ENCODE data around the gene SZT2.
A peak's percentile ranks its signal among the peaks of the same experiment; 100 is the strongest.
"Not testable (repeated sequence)": the region's sequence is repeated elsewhere in the genome, so short reads cannot be mapped to it uniquely, and the experiment has no call there.

Gene SZT2

GRCh38 chr1:43413426-43413825 is 23.7 kb downstream of the SZT2 start:
- H3K36me3 ChIP-seq (ENCODE audit: control insufficient read depth in 4 of 4, insufficient read depth in 4 of 4, low read length in 3 of 4) = peaks cover 23 to 51% (median 33%) of the 10 kb centered on the region in 4 experiments
- H3K27ac ChIP-seq (ENCODE audit: insufficient read depth in 1 of 2, low read depth in 1 of 2, low read length in 2 of 2, poor library complexity in 1 of 2, severe bottlenecking in 2 of 2); POLR2A ChIA-PET; H3K4me3 ChIP-seq (ENCODE audit: control insufficient read depth in 1 of 7, extremely low read depth in 1 of 7, insufficient read depth in 4 of 7, low read depth in 2 of 7, low read length in 6 of 7); H3K4me1 ChIP-seq (ENCODE audit: control extremely low read depth in 1 of 4, control insufficient read depth in 4 of 4, insufficient read depth in 4 of 4, low read length in 3 of 4); DNase-seq; H3K27me3 ChIP-seq (replicated peaks in 2 of 5; ENCODE audit: control insufficient read depth in 4 of 5, insufficient read depth in 5 of 5, low read length in 4 of 5); H3K9me3 ChIP-seq (ENCODE audit: control extremely low read depth in 1 of 5, control insufficient read depth in 4 of 5, insufficient read depth in 2 of 5, low read depth in 1 of 5, low read length in 4 of 5): not testable (repeated sequence)
- CTCF ChIA-PET = interaction anchor here (1.1 to 5.4 kb wide), 9 partner anchors 13 to 340 kb away, joined by 3 to 39 read pairs (median 6); no protein-coding TSS in a partner anchor
- 100% methylated on average over 1 of the region's 1 CpG for WGBS (ENCODE audit: insufficient coverage)

- Histone ChIP-seq H3K36me3 (ENCODE audit: control insufficient read depth in 4 of 4, insufficient read depth in 4 of 4, low read length in 3 of 4) (peaks cover 24 to 54% (median 34%) of the 10 kb centered on the region in 4 experiments), H3K27me3 (replicated peaks in 2 of 5; ENCODE audit: control insufficient read depth in 4 of 5, insufficient read depth in 5 of 5, low read length in 4 of 5) (no peaks in the 10 kb centered on the region), H3K4me1 (ENCODE audit: control extremely low read depth in 1 of 4, control insufficient read depth in 4 of 4, insufficient read depth in 4 of 4, low read length in 3 of 4) (no peaks in the 10 kb centered on the region), H3K9me3 (ENCODE audit: control extremely low read depth in 1 of 5, control insufficient read depth in 4 of 5, insufficient read depth in 2 of 5, low read depth in 1 of 5, low read length in 4 of 5) (no peaks in the 10 kb centered on the region), H3K27ac (ENCODE audit: insufficient read depth in 1 of 2, low read depth in 1 of 2, low read length in 2 of 2, poor library complexity in 1 of 2, severe bottlenecking in 2 of 2) (no peak overlapping the region), H3K4me3 (ENCODE audit: control insufficient read depth in 1 of 7, extremely low read depth in 1 of 7, insufficient read depth in 4 of 7, low read depth in 2 of 7, low read length in 6 of 7) (no peak overlapping the region)
- 76% methylated on average over 4 of the region's 5 CpGs for WGBS (ENCODE audit: insufficient coverage)
- ChIA-PET POLR2A (no interaction called here), CTCF (interaction anchor here (0.6 to 5.4 kb wide), 28 partner anchors 9 to 636 kb away, joined by 3 to 39 read pairs (median 4); partner anchors contain the start of genes CDC20, ELOVL1, KDM4A and MED8)
- peak; percentile 82 to 91 (median 87) for DNase-seq
Measured at GRCh38 chr1:43414634-43415223, 25.0 kb downstream of the SZT2 start.

DNA sequence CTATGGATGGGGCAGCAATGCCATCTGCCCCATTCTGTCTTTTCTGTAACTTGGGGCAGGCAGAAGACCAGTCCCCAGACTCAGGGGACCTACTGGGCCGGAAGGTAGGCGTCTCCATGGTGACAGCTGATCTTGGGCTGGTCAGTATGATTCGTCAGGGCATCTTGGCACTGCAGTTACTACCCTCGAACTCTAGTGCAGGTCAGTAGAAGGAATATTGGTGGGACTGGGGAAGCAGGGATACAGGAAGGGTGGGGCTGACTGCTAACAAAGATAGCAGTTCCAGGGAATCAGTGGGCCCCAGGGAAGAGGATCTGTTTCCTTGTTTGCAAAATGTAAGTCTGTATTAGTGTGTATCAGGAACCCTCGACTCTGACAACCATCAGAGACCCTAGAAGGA is 26.2 kb downstream of the SZT2 start:
- Histone ChIP-seq H3K4me3 (ENCODE audit: control insufficient read depth in 1 of 7, extremely low read depth in 1 of 7, insufficient read depth in 4 of 7, low read depth in 2 of 7, low read length in 6 of 7) (no peak overlapping the region), H3K4me1 (ENCODE audit: control extremely low read depth in 1 of 4, control insufficient read depth in 4 of 4, insufficient read depth in 4 of 4, low read length in 3 of 4) (no peaks in the 10 kb centered on the region), H3K27ac (ENCODE audit: insufficient read depth in 1 of 2, low read depth in 1 of 2, low read length in 2 of 2, poor library complexity in 1 of 2, severe bottlenecking in 2 of 2) (no peak overlapping the region), H3K27me3 (replicated peaks in 2 of 5; ENCODE audit: control insufficient read depth in 4 of 5, insufficient read depth in 5 of 5, low read length in 4 of 5) (no peaks in the 10 kb centered on the region), H3K9me3 (ENCODE audit: control extremely low read depth in 1 of 5, control insufficient read depth in 4 of 5, insufficient read depth in 2 of 5, low read depth in 1 of 5, low read length in 4 of 5) (no peaks in the 10 kb centered on the region), H3K36me3 (ENCODE audit: control insufficient read depth in 4 of 4, insufficient read depth in 4 of 4, low read length in 3 of 4) (peaks cover 29 to 66% (median 46%) of the 10 kb centered on the region in 4 experiments)
- no peak for DNase-seq
- POLR2A ChIA-PET = no interaction called here
- 91% methylated on average over 5 of the region's 5 CpGs for WGBS (ENCODE audit: insufficient coverage)
- CTCF ChIA-PET = interaction anchor here (1.1 to 5.4 kb wide), 6 partner anchors 43 to 189 kb away, joined by 3 to 39 read pairs (median 18); no protein-coding TSS in a partner anchor

GRCh38 chr1:43418858-43419257 is 29.2 kb downstream of the SZT2 start:
- 97% methylated on average over 3 of the region's 4 CpGs for WGBS (ENCODE audit: insufficient coverage)
- Histone ChIP-seq H3K36me3 (ENCODE audit: control insufficient read depth in 4 of 4, insufficient read depth in 4 of 4, low read length in 3 of 4) (peaks cover 31 to 87% (median 65%) of the 10 kb centered on the region in 4 experiments), H3K9me3 (ENCODE audit: control extremely low read depth in 1 of 5, control insufficient read depth in 4 of 5, insufficient read depth in 2 of 5, low read depth in 1 of 5, low read length in 4 of 5) (no peaks in the 10 kb centered on the region), H3K27me3 (replicated peaks in 2 of 5; ENCODE audit: control insufficient read depth in 4 of 5, insufficient read depth in 5 of 5, low read length in 4 of 5) (no peaks in the 10 kb centered on the region), H3K4me1 (ENCODE audit: control extremely low read depth in 1 of 4, control insufficient read depth in 4 of 4, insufficient read depth in 4 of 4, low read length in 3 of 4) (no peaks in the 10 kb centered on the region), H3K4me3 (ENCODE audit: control insufficient read depth in 1 of 7, extremely low read depth in 1 of 7, insufficient read depth in 4 of 7, low read depth in 2 of 7, low read length in 6 of 7) (no peak overlapping the region), H3K27ac (ENCODE audit: insufficient read depth in 1 of 2, low read depth in 1 of 2, low read length in 2 of 2, poor library complexity in 1 of 2, severe bottlenecking in 2 of 2) (no peak overlapping the region)
- CTCF ChIA-PET = interaction anchor here (0.8 to 1.0 kb wide), 2 partner anchors 192 to 195 kb away, joined by 3 read pairs; no protein-coding TSS in a partner anchor
- POLR2A ChIA-PET = interaction anchor here (0.6 kb wide), 1 partner anchor 603 kb away, joined by 3 read pairs; no protein-coding TSS in a partner anchor
- DNase-seq = no peak

DNA sequence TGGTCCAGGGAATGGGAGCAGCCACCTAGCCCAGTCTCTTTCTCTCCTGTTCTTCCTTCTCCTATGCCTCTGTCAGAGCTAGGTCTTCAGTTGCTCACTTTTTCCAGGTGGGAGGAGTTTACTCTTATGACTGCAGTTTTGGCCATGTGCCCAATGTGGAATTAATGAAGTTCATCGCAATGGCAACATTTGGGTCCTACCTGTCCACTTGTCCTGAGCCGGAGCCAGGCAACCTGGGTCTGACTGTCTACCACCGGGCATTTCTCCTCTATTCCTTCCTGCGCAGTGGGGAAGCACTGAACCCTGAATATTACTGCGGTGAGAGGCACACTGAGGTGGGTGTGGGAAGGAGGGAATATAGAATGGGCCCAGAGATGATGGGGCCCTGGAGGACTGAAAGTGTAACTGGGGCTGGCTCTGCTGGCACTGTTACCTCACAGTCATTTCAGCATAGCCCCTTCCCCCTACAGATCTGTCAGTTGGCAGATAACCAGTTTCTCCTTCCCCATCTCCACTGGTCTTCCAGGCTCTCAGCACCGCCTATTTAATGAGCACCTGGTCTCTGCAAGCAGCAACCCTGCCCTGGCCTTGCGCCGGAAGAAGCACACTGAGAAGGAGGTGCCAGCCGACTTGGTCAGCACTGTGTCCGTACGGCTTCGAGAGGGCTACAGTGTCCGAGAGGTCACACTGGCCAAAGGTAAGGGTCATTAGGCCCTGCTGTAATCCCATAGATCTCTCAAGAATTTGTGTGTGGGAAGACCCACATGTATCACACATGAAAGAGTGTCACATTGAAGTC is 30.1 kb downstream of the SZT2 start:
- H3K36me3 ChIP-seq (ENCODE audit: control insufficient read depth in 4 of 4, insufficient read depth in 4 of 4, low read length in 3 of 4) = peaks cover 37 to 97% (median 74%) of the 10 kb centered on the region in 4 experiments
- H3K27ac ChIP-seq (ENCODE audit: insufficient read depth in 1 of 2, low read depth in 1 of 2, low read length in 2 of 2, poor library complexity in 1 of 2, severe bottlenecking in 2 of 2) = no peak overlapping the region
- no peaks in the 10 kb centered on the region for H3K27me3 ChIP-seq (replicated peaks in 2 of 5; ENCODE audit: control insufficient read depth in 4 of 5, insufficient read depth in 5 of 5, low read length in 4 of 5)
- H3K9me3 ChIP-seq (ENCODE audit: control extremely low read depth in 1 of 5, control insufficient read depth in 4 of 5, insufficient read depth in 2 of 5, low read depth in 1 of 5, low read length in 4 of 5) = no peaks in the 10 kb centered on the region
- ChIA-PET CTCF (interaction anchor here (1.0 kb wide), 1 partner anchor 193 kb away, joined by 3 read pairs; no protein-coding TSS in a partner anchor), POLR2A (interaction anchor here (0.6 kb wide), 1 partner anchor 604 kb away, joined by 3 read pairs; no protein-coding TSS in a partner anchor)
- DNase-seq = no peak
- no peak overlapping the region for H3K4me3 ChIP-seq (ENCODE audit: control insufficient read depth in 1 of 7, extremely low read depth in 1 of 7, insufficient read depth in 4 of 7, low read depth in 2 of 7, low read length in 6 of 7)
- no peaks in the 10 kb centered on the region for H3K4me1 ChIP-seq (ENCODE audit: control extremely low read depth in 1 of 4, control insufficient read depth in 4 of 4, insufficient read depth in 4 of 4, low read length in 3 of 4)
- WGBS (ENCODE audit: insufficient coverage) = 98% methylated on average over 12 of the region's 13 CpGs

DNA sequence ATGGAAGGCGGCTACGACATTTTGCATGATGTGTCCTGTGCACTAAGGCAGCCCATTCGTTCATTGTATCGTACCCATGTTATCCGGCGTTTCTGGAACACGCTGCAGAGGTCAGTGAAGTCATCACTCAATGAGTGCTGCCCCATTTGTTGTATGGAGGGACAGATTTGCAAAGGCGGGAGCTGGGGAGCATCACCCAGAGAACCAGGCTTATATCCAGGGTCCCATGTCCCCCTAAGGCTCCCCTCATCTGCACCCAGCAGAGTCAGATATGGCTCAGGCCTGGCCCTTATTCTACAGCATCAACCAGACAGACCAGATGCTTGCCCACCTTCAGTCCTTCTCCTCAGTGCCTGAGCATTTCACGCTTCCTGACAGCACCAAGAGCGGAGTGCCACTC is 31.2 kb downstream of the SZT2 start:
- ChIA-PET POLR2A (no interaction called here), CTCF (interaction anchor here (0.6 kb wide), 1 partner anchor 8 kb away, joined by 3 read pairs; no protein-coding TSS in a partner anchor)
- WGBS (ENCODE audit: insufficient coverage) = 98% methylated on average over 10 of the region's 10 CpGs
- H3K4me1 ChIP-seq (ENCODE audit: control extremely low read depth in 1 of 4, control insufficient read depth in 4 of 4, insufficient read depth in 4 of 4, low read length in 3 of 4) = no peaks in the 10 kb centered on the region
- no peaks in the 10 kb centered on the region for H3K27me3 ChIP-seq (replicated peaks in 2 of 5; ENCODE audit: control insufficient read depth in 4 of 5, insufficient read depth in 5 of 5, low read length in 4 of 5)
- H3K36me3 ChIP-seq (ENCODE audit: control insufficient read depth in 4 of 4, insufficient read depth in 4 of 4, low read length in 3 of 4) = peaks cover 38 to 97% (median 76%) of the 10 kb centered on the region in 4 experiments
- no peak for DNase-seq
- H3K27ac ChIP-seq (ENCODE audit: insufficient read depth in 1 of 2, low read depth in 1 of 2, low read length in 2 of 2, poor library complexity in 1 of 2, severe bottlenecking in 2 of 2) = no peak overlapping the region
- H3K4me3 ChIP-seq (ENCODE audit: control insufficient read depth in 1 of 7, extremely low read depth in 1 of 7, insufficient read depth in 4 of 7, low read depth in 2 of 7, low read length in 6 of 7) = no peak overlapping the region
- no peaks in the 10 kb centered on the region for H3K9me3 ChIP-seq (ENCODE audit: control extremely low read depth in 1 of 5, control insufficient read depth in 4 of 5, insufficient read depth in 2 of 5, low read depth in 1 of 5, low read length in 4 of 5)

Data from common myeloid progenitor, CD34-positive (primary cell).